ENCODE results near the gene PPIAL4G.

GRCh38 chr1:148434832-148435231 lies 48.3 kb downstream of the PPIAL4G start:
- TF ChIP-seq EZH2 (IDR thresholded peaks at IDR 0.05; ENCODE audit: borderline replicate concordance, low read depth, low read length, severe bottlenecking) = no peak
- no peak for TF ChIP-seq POLR2A (IDR thresholded peaks at IDR 0.05; ENCODE audit: low read depth, low read length)
- no peak for TF ChIP-seq FOS (IDR thresholded peaks at IDR 0.05; ENCODE audit: borderline replicate concordance, insufficient read depth, low read length)
- TF ChIP-seq CTCF (IDR thresholded peaks at IDR 0.05; ENCODE audit: extremely low read depth in 1 of 2, insufficient read depth in 1 of 2, low read depth in 1 of 2, low read length in 2 of 2) = no peak
- TF ChIP-seq MYC (IDR thresholded peaks at IDR 0.05; ENCODE audit: low read depth, low read length) = no peak

Measured in endothelial cell of umbilical vein (primary cell).